ENCODE results near the gene EMSY. TPM values are rescaled to one million over a fixed set of nuclear protein-coding genes. Genes with fewer than 3 reads are reported as not detected.
"Not testable (repeated sequence)": the region's sequence is repeated elsewhere in the genome, so short reads cannot be mapped to it uniquely, and the experiment has no call there.

The EMSY gene
- 19.1 and 30.7 TPM in 2 replicates for total RNA-seq (2014; rRNA removed; shearing (Covaris generic))

- peak; percentile 99 for DNase-seq (ENCODE audit: low spot score)
Measured at GRCh38 chr11:76444384-76445120, at the start of gene EMSY. Gene EMSY (plus strand): TSS chr11:76445018. CDS start chr11:76446939, 1,921 bp downstream.

GRCh38 chr11:76395296-76395695, 49.5 kb upstream of the EMSY start:
- DNase-seq (ENCODE audit: low spot score): no peak

- no peak for DNase-seq (ENCODE audit: low spot score)
Measured at GRCh38 chr11:76397383-76397782, 47.4 kb upstream of the EMSY start.

GRCh38 chr11:76400967-76401366, 43.9 kb upstream of the EMSY start:
- DNase-seq (ENCODE audit: low spot score): no peak

- DNase-seq (ENCODE audit: low spot score): not testable (repeated sequence)
Measured at GRCh38 chr11:76401484-76401883, 43.3 kb upstream of the EMSY start.

- no peak for DNase-seq (ENCODE audit: low spot score)
Measured at GRCh38 chr11:76406359-76406758, 38.5 kb upstream of the EMSY start.

- DNase-seq (ENCODE audit: low spot score): no peak
Measured at GRCh38 chr11:76408171-76408965, 36.5 kb upstream of the EMSY start.

GRCh38 chr11:76410851-76411357, 33.9 kb upstream of the EMSY start:
- DNase-seq (ENCODE audit: low spot score): no peak

GRCh38 chr11:76415073-76415472, 29.7 kb upstream of the EMSY start:
- peak; percentile 36 for DNase-seq (ENCODE audit: low spot score)

- DNase-seq (ENCODE audit: low spot score): peak; percentile 38
Measured at GRCh38 chr11:76419896-76420295, 24.9 kb upstream of the EMSY start.

GRCh38 chr11:76424379-76424778, 20.4 kb upstream of the EMSY start:
- DNase-seq (ENCODE audit: low spot score): no peak

- no peak for DNase-seq (ENCODE audit: low spot score)
Measured at GRCh38 chr11:76424891-76425290, 19.9 kb upstream of the EMSY start.

- DNase-seq (ENCODE audit: low spot score): no peak
Measured at GRCh38 chr11:76426660-76427059, 18.2 kb upstream of the EMSY start.

- DNase-seq (ENCODE audit: low spot score): no peak
Measured at GRCh38 chr11:76436020-76436419, 8.8 kb upstream of the EMSY start.

- no peak for DNase-seq (ENCODE audit: low spot score)
Measured at GRCh38 chr11:76443268-76443980, 1.4 kb upstream of the EMSY start.

GRCh38 chr11:76444065-76444383, 794 bp upstream of the EMSY start:
- no peak for DNase-seq (ENCODE audit: low spot score)

- peak; percentile 94 for DNase-seq (ENCODE audit: low spot score)
Measured at GRCh38 chr11:76445121-76446084, 585 bp downstream of the EMSY start.

- DNase-seq (ENCODE audit: low spot score): no peak
Measured at GRCh38 chr11:76448506-76448905, 3.7 kb downstream of the EMSY start.

GRCh38 chr11:76453248-76453647, 8.4 kb downstream of the EMSY start:
- no peak for DNase-seq (ENCODE audit: low spot score)

GRCh38 chr11:76455331-76455730, 10.5 kb downstream of the EMSY start:
- DNase-seq (ENCODE audit: low spot score): no peak

GRCh38 chr11:76455931-76456330, 11.1 kb downstream of the EMSY start:
- DNase-seq (ENCODE audit: low spot score): no peak
